Colonic mucosa (tissue), 4 donors: ENCODE data around the gene EHMT2. TPM values are rescaled to one million over a fixed set of nuclear protein-coding genes. Genes with fewer than 3 reads are reported as not detected.
"Not testable (repeated sequence)": the region's sequence is repeated elsewhere in the genome, so short reads cannot be mapped to it uniquely, and the experiment has no call there.

Experiments
- DNase-seq: peaks from one replicate; pipeline ENCODE4 v3.0.0-alpha.2; 2020
- H3K27ac ChIP-seq: fragments of 200-600 bp; one replicate; pipeline ENCODE4 v1.8.0; 2021
- H3K27me3 ChIP-seq: fragments of 200-600 bp; one replicate; pipeline ENCODE4 v1.8.0; 2021
- H3K36me3 ChIP-seq: fragments of 200-600 bp; one replicate; pipeline ENCODE4 v1.8.0; 2021
- H3K4me1 ChIP-seq: fragments of 200-600 bp; one replicate; pipeline ENCODE4 v1.8.0; 2021; ENCODE audit warnings: mild to moderate bottlenecking
- H3K4me3 ChIP-seq: fragments of 200-600 bp; one replicate; pipeline ENCODE4 v1.8.0; 2021
- H3K9ac ChIP-seq, 2 donors: one replicate each; pipeline ENCODE4 v1.7.0; 2013; ENCODE audit warnings: control low read depth in 2 of 2, low read depth in 2 of 2, low read length in 2 of 2
- H3K9me3 ChIP-seq: fragments of 200-600 bp; one replicate; pipeline ENCODE4 v1.8.0; 2021
- CTCF ChIP-seq: fragments of 200-600 bp; IDR thresholded peaks from one replicate; pipeline ENCODE4 v1.8.0; 2022; ENCODE audit warnings: antibody characterized with exemption, mild to moderate bottlenecking
- intact Hi-C: fragments of 100-400 bp; cut with DNase I; formaldehyde crosslinking; loops from one replicate; pipeline ENCODE4 v1.14.1; 2022
- total RNA-seq, 2 donors: library from RNA; stranded (reverse); fragmentation: NEBNext Ultra II Directional in 1 of 2; extraction: Animal tissue kit (Norgen Biotek cat#: 25700) in 1 of 2; gene quantifications; one replicate each; pipeline ENCODE4 v1.2.1, GENCODE V29; 2021
- donor health status: healthy.
- donor health status: DM: no; HTN: no; CAD: no.
- donor health status: DM: no; HTN: no; CAD: no.

EHMT2 gene
- total RNA-seq, 2 donors from 2014 or later: 28.4 to 52.1 TPM

- no peak overlapping the region for H3K4me3 ChIP-seq
- no peaks in the 10 kb centered on the region for H3K4me1 ChIP-seq
- H3K9me3 ChIP-seq: no peaks in the 10 kb centered on the region
- no peak for TF ChIP-seq CTCF
- DNase-seq: no peak
- intact Hi-C loops: no loop called here
- H3K36me3 ChIP-seq: no peaks in the 10 kb centered on the region
- no peak overlapping the region for H3K27ac ChIP-seq
- H3K27me3 ChIP-seq: no peaks in the 10 kb centered on the region
- H3K9ac ChIP-seq: no peak overlapping the region
These were observed 14.5 kb upstream of the EHMT2 start for GRCh38 chr6:31911826-31912585.

GRCh38 chr6:31909298-31909697 lies 11.8 kb upstream of the EHMT2 start:
- H3K27me3 ChIP-seq, intact Hi-C loops, H3K36me3 ChIP-seq, H3K27ac ChIP-seq, H3K4me3 ChIP-seq, H3K4me1 ChIP-seq, H3K9ac ChIP-seq, DNase-seq, H3K9me3 ChIP-seq: not testable (repeated sequence)

GRCh38 chr6:31908791-31909190 lies 11.3 kb upstream of the EHMT2 start:
- H3K36me3 ChIP-seq: no peaks in the 10 kb centered on the region
- TF ChIP-seq CTCF: no peak
- H3K9ac ChIP-seq: no peak overlapping the region
- intact Hi-C loops: no loop called here
- no peaks in the 10 kb centered on the region for H3K27me3 ChIP-seq
- H3K4me1 ChIP-seq: no peaks in the 10 kb centered on the region
- no peak overlapping the region for H3K27ac ChIP-seq
- DNase-seq: no peak
- no peak overlapping the region for H3K4me3 ChIP-seq
- no peaks in the 10 kb centered on the region for H3K9me3 ChIP-seq

- H3K27me3 ChIP-seq, DNase-seq, H3K36me3 ChIP-seq, H3K9ac ChIP-seq, H3K4me3 ChIP-seq, H3K4me1 ChIP-seq, H3K27ac ChIP-seq, H3K9me3 ChIP-seq, intact Hi-C loops: not testable (repeated sequence)
These were observed 10.8 kb upstream of the EHMT2 start for GRCh38 chr6:31908255-31908654.

GRCh38 chr6:31907158-31907813 lies 9.8 kb upstream of the EHMT2 start:
- no peak for TF ChIP-seq CTCF
- intact Hi-C loops: no loop called here
- DNase-seq: no peak

GRCh38 chr6:31906727-31907126 lies 9.2 kb upstream of the EHMT2 start:
- H3K4me1 ChIP-seq, H3K9ac ChIP-seq, H3K9me3 ChIP-seq, H3K36me3 ChIP-seq, H3K27me3 ChIP-seq, H3K27ac ChIP-seq, intact Hi-C loops, H3K4me3 ChIP-seq, DNase-seq: not testable (repeated sequence)

More at GRCh38 chr6:31907158-31907813, 9.8 kb upstream of the EHMT2 start:
- Histone ChIP-seq H3K27me3 (no peaks in the 10 kb centered on the region), H3K27ac (no peak overlapping the region), H3K4me3 (no peak overlapping the region), H3K4me1 (no peaks in the 10 kb centered on the region), H3K9me3 (no peaks in the 10 kb centered on the region), H3K36me3 (no peaks in the 10 kb centered on the region), H3K9ac (no peak overlapping the region)

GRCh38 chr6:31906122-31906521 lies 8.6 kb upstream of the EHMT2 start:
- intact Hi-C loops: no loop called here
- Histone ChIP-seq H3K4me1 (no peaks in the 10 kb centered on the region), H3K9ac (no peak overlapping the region), H3K4me3 (no peak overlapping the region), H3K9me3 (no peaks in the 10 kb centered on the region), H3K27me3 (no peaks in the 10 kb centered on the region), H3K36me3 (no peaks in the 10 kb centered on the region), H3K27ac (no peak overlapping the region)
- DNase-seq: no peak
- TF ChIP-seq CTCF: no peak
